GM13977 (cell line): ENCODE data around the gene KCNQ5.

Experiments used
- DNase-seq: peaks from one replicate; pipeline ENCODE4 v3.0.0; 2012; ENCODE audit warnings: low spot score
- in situ Hi-C: fragments of 300-500 bp; cut with MboI; formaldehyde crosslinking; loops from one replicate; pipeline ENCODE4 v1.12.0; 2022; ENCODE audit warnings: low sequenced_read_pairs, low pct_unique_long_range_greater_than_20kb, mixed read lengths, inconsistent platforms; ENCODE audit not compliant: unreplicated experiment
- TF ChIP-seq, protein P1 (sequence below): IDR thresholded peaks from 2 replicates; pipeline ENCODE4 v1.5.1; 2012; ENCODE audit warnings: mild to moderate bottlenecking, control low read depth; ENCODE audit not compliant: insufficient read depth; ENCODE audit errors: extremely low read depth, missing control alignments

Gene KCNQ5

GRCh38 chr6:73200247-73200646 is 578.4 kb downstream of the KCNQ5 start:
- DNase-seq = no peak
- in situ Hi-C loops = no loop called here
- TF ChIP-seq, protein P1, sequence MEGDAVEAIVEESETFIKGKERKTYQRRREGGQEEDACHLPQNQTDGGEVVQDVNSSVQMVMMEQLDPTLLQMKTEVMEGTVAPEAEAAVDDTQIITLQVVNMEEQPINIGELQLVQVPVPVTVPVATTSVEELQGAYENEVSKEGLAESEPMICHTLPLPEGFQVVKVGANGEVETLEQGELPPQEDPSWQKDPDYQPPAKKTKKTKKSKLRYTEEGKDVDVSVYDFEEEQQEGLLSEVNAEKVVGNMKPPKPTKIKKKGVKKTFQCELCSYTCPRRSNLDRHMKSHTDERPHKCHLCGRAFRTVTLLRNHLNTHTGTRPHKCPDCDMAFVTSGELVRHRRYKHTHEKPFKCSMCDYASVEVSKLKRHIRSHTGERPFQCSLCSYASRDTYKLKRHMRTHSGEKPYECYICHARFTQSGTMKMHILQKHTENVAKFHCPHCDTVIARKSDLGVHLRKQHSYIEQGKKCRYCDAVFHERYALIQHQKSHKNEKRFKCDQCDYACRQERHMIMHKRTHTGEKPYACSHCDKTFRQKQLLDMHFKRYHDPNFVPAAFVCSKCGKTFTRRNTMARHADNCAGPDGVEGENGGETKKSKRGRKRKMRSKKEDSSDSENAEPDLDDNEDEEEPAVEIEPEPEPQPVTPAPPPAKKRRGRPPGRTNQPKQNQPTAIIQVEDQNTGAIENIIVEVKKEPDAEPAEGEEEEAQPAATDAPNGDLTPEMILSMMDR = no peak

GRCh38 chr6:73200735-73201134 is 578.9 kb downstream of the KCNQ5 start:
- in situ Hi-C loops = no loop called here
- TF ChIP-seq, protein P1 = no peak

GRCh38 chr6:73203098-73203497 is 581.2 kb downstream of the KCNQ5 start:
- in situ Hi-C loops = no loop called here
- TF ChIP-seq, protein P1 = no peak
- no peak for DNase-seq

More at GRCh38 chr6:73200735-73201134, 578.9 kb downstream of the KCNQ5 start:
- DNase-seq = no peak

DNA sequence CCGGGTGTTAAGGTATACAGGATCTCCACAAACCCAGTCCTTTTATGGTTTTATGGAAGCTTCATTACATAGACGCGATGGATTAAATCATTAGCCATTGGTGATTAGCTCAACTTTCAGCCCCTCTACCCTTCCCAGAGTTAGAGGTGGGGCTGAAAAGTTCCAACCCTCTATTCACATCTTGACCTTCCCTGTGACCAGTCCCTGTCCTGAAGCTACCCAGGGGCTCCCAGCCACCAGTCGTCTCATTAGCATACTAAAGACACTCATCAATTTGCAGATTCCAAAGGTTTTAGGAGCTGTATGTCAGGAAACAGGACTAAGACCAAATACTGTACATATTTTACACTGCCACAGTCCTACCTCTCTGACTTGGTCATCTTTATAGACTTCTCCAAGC is 582.4 kb downstream of the KCNQ5 start:
- in situ Hi-C loops = no loop called here
- TF ChIP-seq, protein P1 = no peak
- no peak for DNase-seq

- no peak for DNase-seq
- in situ Hi-C loops = no loop called here
- TF ChIP-seq, protein P1 = no peak
Measured at GRCh38 chr6:73207221-73207837, 585.5 kb downstream of the KCNQ5 start.

GRCh38 chr6:73209117-73209516 is 587.3 kb downstream of the KCNQ5 start:
- DNase-seq = no peak
- in situ Hi-C loops = no loop called here
- TF ChIP-seq, protein P1 = no peak
